Sciatic nerve (tissue), 2 donors: Measurements from ENCODE around the gene PLCL2. TPM values are rescaled to one million over a fixed set of nuclear protein-coding genes. Genes with fewer than 3 reads are reported as not detected.
A peak's percentile ranks its signal among the peaks of the same experiment; 100 is the strongest.
"Not testable (repeated sequence)": the region's sequence is repeated elsewhere in the genome, so short reads cannot be mapped to it uniquely, and the experiment has no call there.

Experiments used
- ATAC-seq: fragments of 200-7000 bp; cut with Tn5 transposase; one replicate; pipeline ENCODE4 v1.9.1; 2020; ENCODE audit warnings: mild to moderate bottlenecking, moderate library complexity
- DNase-seq: peaks from one replicate; pipeline ENCODE4 v3.0.0-alpha.2; 2020; ENCODE audit warnings: low spot score
- intact Hi-C: fragments of 100-400 bp; cut with DNase I; formaldehyde crosslinking; loops from one replicate; pipeline ENCODE4 v1.14.2; 2022
- total RNA-seq: library from RNA; stranded (reverse); fragmentation: NEBNext Ultra II Directional; extraction: Animal tissue kit (Norgen Biotek cat#: 25700); gene quantifications from one replicate; pipeline ENCODE4 v1.2.1, GENCODE V29; 2021
- donor health status: DM: no; HTN: no; CAD: no.
- donor health status: DM: no; HTN: no; CAD: no.

PLCL2 gene
- total RNA-seq, 1 donor from 2014 or later = 33.5 TPM

DNA sequence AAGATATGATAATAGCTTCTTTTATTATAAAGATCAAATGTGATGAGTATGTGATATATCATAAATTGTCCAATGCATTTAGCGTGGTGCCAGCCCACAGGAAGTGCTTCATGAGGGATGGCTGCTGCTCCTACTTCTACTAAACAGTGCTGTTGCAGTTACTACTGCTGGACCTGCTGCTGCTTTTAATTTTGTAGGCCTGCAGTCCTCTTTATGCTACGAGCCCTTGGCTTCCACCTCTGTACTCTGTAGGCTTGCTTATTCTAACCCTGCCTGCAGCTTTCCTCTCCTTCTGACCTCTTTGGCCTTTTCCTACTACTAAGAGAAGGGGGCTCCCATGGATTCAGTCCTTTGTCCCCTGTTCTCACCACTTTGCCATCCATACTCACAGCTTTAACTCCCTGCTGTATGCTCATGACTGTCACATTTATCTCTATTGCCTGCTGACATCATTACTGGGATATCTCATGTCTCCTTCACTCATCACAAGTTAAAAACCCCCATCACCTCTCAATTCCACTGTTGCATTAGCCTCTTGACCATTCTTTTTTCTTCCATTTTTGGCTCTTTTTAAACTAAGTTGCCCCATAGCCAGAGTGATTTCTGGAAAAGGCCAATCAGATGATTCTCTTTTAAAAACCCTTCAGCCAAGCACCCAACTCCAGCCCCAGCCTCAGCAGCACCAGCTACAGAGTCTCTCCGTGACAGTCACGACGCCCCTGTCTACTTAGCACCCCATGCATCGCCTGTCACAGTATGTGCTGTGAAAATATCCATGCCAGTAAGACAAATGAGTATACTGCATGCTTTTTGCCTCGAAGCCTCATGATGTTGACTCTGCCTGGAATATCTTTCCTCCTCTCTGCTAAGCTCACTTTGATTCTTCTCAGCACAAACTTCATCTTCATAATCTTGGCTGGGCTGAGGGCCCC lies 56.3 kb downstream of the PLCL2 start:
- DNase-seq = no peak
- no peak for ATAC-seq
- intact Hi-C loops = no loop called here

DNA sequence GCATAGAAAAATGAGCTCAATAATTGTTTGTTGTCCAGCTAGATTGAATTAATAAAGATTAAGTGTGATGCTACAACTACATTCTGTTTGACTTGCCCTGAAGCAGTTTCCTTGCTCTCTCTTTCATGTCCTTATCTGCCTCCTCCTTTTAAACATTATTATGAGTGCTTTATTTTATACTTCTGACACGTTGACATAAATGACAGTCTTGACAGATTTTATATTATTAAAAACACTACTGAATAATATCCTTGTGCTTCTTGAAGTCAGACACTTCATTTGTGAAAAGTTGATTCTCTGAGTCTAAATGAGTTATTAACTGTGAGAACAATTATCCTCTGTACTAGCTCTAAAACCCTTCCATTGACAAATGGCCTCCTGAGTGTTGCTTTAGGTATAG lies 58.2 kb downstream of the PLCL2 start:
- intact Hi-C loops = no loop called here
- ATAC-seq (no peak), DNase-seq (no peak)

DNA sequence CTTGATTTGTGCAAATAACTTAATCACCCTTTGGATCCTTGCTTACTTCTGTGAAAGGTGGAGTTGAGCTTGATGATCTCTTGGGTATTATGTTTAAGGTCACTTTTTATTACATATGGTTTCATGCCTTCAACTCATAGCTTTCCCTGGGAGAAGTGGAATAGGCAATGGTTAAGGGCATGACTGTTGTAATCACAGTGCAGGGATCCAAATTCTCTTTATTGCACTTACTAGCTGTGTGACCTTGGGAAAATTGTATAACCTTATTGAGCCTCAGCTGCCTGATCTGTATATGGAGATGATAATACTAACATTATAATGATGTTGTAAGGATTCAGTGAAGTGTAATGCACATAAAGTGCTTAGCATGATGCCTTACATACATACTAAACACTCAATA lies 59.1 kb downstream of the PLCL2 start:
- ATAC-seq (no peak), DNase-seq (no peak)
- intact Hi-C loops = no loop called here

DNA sequence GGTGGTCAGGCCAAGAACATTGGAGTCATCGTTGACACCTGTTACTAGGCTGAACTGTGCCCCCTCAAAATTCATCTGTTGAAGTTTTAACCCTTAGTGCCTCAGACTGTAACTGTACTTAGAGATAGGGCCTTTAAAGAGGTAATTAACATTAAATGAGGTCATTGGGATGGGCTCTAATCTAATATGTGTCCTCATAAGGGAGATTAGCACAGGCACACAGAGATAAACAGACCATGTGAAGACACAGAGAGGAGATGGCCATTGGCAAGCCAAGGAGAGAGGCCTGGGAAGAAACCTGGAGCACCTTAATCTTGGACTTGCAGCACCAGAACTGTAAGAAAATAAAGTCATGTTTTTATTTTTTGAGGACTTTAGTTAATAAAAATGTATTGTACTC lies 59.6 kb downstream of the PLCL2 start:
- DNase-seq = no peak
- intact Hi-C loops = no loop called here
- no peak for ATAC-seq

DNA sequence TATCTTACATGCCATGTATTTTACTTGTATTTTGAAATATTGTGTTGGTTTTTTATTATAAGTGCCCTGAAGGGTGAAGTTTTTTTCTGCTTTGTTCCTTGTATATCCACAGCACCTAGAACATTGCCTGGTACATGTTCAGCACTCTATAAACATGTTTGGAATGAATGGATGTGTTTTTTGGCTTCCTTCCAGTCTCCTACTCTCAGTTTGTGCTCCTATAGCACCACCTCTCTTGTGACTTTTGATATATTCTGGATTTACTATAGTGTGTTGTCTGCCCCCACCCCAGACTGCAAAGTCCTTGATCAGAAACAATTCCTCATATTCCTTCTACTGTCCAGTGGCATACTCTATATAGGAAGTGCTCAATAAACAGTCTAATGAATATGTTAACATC lies 60.6 kb downstream of the PLCL2 start:
- intact Hi-C loops = no loop called here

DNA sequence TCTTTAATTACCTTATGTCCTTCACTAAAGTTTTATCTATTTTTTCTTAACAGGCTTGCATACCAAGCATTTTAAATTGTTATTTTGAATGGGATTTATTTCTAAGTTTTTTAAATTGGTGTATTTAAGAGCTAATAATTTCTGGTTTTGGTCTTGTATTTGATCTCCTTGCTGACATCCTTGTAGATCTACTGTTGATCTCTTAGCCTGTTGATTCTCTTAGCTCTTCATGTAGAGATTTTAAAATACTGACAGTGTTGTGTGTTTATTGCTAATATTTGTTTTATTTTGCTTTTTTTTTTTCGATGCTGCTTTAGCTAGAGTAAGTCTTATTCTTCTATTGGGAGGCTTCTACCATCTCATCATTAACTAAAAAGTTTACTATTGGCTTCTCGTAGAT lies 65.5 kb downstream of the PLCL2 start:
- no peak for ATAC-seq
- DNase-seq = no peak
- intact Hi-C loops = no loop called here

More for the DNA sequence above, 60.6 kb downstream of the PLCL2 start:
- ATAC-seq (no peak), DNase-seq (no peak)

DNA sequence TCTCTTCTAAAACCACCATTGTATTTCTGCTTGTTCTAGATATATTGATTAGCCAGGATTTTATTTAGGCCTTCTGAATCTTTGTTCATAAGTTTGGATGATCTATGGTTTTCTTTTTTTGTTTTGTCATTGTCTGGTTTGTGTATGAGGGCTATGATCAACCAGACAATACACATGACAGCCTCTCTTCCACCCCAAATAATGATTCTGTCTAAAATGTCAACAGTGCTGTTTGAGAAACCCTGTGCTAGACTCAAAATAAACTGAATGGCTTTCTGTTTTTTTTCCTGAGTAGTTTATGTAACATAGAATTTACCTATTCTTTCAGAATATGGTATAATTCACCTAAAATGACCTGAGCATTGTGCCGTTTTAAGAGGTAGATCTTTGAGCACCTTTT lies 66.1 kb downstream of the PLCL2 start:
- DNase-seq = no peak
- intact Hi-C loops = no loop called here
- no peak for ATAC-seq

DNA sequence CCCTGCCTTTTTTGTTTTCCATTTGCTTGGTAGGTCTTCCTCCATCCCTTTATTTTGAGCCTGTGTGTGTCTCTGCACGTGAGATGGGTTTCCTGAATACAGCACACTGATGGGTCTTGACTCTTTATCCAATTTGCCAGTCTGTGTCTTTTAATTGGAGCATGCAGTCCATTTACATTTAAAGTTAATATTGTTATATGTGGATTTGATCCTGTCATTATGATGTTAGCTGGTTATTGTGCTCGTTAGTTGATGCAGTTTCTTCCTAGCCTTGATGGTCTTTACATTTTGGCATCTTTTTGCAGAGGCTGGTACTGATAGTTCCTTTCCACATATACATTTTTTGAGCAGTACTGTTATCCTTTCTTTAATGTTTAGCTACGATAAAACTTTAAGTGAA lies 73.1 kb downstream of the PLCL2 start:
- intact Hi-C loops, DNase-seq, ATAC-seq: not testable (repeated sequence)

DNA sequence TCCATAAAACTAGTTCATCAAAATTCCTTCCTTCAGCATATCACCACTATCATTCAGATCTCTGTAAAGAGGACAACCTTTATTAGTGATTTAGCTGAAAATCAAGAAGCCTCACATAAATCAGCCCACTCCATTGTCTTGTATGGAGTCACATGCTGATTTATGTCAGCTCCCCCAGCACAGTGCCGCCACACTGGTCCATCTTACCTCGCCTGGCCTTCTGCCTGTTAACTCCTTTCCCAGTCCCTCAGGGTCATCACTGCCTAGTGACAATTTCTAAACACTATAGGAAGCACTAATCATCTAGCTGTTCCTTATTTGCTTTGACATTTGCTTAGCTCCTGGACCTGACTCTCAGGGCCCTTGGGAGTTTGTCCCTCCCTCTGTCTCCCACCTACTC lies 75.4 kb downstream of the PLCL2 start:
- DNase-seq (no peak), ATAC-seq (no peak)
- intact Hi-C loops = no loop called here

DNA sequence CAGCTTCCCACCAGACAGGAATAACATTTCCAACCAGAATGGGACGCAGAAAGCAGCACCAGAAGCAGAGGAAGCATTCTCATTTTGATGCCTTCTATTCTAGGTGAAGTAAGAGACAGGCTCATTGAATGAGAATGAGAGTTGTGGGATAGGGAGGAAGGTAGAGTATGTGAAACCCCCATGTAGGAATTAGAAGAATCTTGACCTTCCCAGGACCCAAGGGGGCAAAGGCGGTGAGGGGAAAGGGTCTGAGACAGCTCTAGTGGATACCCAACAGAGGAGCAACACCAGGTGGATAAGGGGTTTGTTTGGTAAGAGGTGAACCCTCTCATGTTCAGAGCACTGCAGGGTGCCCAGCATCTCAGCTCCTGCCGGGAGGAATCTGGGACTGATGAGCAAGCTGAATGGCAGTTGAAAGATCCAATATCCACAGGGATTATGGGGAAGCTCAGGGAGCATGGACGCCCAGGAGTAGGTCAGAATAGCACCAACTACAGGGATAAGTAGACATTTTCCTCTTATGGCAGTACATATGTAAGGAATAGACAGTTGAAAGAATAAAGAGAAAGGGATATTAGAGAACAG lies 77.0 kb downstream of the PLCL2 start:
- intact Hi-C loops = no loop called here

DNA sequence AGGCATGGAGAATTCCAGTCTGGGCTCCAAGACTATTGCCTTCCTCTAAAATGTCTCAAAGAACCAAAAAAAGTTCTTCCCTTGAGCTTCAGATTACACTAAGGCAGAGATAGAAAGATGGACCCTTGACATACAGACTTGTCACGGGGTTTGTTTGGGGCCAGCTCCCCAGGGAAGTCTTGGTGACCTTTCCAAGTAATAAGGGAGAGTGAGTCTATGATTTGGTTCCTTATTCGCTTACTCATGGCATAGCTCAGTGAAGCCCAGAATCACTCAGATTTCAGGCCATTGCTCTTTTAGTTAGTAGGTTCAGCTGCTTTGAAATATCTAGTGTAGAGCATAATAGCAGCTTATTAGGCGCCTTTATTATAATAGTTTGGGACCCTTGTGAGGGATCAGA lies 90.3 kb downstream of the PLCL2 start:
- DNase-seq (no peak), ATAC-seq (peak; percentile 44)
- intact Hi-C loops = no loop called here

More for the DNA sequence above, 77.0 kb downstream of the PLCL2 start:
- DNase-seq (no peak), ATAC-seq (no peak)

DNA sequence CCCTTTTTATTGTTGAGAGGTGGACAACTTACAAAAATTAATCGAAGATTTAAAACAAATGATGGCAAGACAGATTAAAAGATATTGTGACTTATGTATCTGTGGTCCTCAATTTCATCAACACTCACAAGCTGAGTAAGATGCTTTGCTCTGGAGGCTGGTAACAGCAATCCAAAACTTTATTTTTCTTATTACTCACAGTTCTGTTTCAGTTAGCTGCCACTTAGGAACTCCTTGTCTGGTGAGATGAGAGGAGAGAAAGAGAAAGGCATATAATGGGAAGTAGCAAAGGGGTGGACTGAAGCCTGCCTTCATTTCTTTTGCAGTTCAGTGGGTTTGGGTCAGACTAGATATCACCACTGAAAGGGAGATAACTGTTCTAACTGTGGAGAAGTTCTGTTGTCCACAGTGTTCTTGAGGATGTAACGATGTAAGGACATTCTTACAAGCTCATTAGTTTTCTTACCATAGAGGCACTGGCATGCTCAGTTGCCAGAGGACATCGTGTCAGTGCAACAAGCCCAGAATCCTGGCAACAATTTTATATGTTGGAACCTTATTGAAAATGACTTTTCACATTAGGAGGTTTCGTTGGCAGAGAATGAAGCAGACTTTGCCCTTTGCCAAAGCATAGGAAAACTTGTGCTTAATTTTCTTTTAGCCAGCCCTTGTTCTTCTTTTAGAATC lies 93.6 kb downstream of the PLCL2 start:
- no peak for ATAC-seq
- intact Hi-C loops = no loop called here
- DNase-seq = no peak

DNA sequence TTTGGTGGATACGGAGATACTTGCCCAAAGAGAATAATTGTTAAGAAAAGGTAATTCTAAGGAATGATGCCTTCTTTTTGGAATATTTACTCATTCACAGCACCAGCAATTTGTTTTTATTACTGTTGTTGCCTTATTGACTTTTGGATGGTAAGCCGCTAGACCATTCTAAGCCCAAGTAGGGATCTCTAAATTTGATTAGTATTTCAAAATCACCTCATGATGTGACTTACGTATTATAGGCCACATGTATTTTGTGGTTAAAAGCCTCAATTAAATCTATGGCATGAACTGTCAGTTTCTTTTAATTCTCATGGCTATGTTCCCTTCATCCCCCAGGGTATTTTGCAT lies 94.1 kb downstream of the PLCL2 start:
- intact Hi-C loops = no loop called here
- no peak for DNase-seq
- no peak for ATAC-seq

DNA sequence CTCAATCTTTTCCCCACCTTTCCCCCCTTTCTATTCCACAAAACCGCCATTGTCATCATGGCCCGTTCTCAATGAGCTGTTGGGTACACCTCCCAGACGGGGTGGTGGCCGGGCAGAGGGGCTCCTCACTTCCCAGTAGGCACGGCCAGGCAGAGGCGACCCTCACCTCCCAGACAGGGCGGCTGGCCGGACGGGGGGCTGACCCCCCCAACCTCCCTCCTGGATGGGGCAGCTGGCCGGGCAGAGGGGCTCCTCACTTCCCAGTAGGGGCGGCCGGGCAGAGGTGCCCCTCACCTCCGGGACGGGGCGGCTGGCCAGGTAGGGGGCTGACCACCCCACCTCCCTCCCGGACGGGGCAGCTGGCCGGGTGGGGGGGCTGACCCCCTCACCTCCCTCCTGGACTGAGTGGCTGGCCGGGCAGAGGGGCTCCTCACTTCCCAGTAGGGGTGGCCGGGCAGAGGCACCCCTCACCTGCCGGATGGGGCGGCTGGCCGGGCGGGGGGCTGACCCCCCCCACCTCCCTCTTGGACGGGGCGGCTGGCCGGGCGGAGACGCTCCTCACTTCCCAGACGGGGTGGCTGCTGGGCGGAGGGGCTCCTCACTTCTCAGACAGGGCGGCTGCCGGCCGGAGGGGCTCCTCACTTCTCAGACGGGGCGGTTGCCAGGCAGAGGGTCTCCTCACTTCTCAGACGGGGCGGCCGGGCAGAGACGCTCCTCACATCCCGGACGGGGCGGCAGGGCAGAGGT lies 95.2 kb downstream of the PLCL2 start:
- intact Hi-C loops, DNase-seq, ATAC-seq: not testable (repeated sequence)

DNA sequence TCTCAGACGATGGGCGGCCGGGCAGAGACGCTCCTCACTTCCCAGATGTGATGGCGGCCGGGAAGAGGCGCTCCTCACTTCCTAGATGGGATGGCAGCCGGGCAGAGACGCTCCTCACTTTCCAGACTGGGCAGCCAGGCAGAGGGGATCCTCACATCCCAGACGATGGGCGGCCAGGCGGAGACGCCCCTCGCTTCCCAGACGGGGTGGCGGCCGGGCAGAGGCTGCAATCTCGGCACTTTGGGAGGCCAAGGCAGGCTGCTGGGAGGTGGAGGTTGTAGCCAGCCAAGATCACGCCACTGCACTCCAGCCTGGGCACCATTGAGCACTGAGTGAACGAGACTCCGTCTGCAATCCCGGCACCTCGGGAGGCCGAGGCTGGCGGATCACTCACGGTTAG lies 95.8 kb downstream of the PLCL2 start:
- intact Hi-C loops, DNase-seq, ATAC-seq: not testable (repeated sequence)

DNA sequence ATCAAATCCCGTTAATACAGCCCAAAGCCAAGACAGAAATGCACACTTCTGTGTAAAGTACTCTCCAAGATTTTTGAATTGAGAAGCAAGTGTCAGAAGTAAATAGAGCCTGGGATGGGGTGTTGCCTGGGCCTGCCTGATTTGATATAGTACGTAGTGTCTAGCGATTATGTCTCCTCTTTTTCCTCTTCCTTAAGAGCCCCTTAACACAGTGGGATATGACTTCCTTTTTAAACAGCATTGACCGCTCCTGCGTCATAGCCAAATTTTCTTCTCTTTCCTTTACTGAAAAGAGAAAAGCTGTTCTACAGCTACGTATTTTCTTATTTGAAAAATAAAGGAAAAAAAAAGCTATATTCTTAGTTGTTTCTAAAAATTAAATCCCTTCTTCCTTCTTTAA lies 97.7 kb downstream of the PLCL2 start:
- no peak for ATAC-seq
- no peak for DNase-seq
- intact Hi-C loops = no loop called here

DNA sequence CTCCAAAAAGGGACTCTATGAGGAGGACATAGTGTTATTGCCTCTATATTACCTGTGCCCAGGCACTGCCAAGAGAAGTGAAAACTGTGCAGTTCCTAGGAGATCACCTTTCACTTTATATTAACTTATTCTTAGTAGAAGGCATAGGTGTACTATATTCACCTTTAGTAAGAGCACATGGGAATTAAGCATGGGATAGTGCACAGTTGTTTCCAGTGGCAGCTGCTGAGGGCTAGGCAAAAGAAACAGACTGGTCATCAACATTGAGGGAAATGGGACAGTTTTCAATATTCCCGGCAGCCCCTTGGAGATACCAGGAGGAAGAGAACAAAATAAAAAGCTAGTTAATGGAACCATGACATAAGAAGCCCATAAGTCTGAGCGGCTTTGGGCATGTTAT lies 100.9 kb downstream of the PLCL2 start:
- intact Hi-C loops = no loop called here
- ATAC-seq (no peak), DNase-seq (no peak)

DNA sequence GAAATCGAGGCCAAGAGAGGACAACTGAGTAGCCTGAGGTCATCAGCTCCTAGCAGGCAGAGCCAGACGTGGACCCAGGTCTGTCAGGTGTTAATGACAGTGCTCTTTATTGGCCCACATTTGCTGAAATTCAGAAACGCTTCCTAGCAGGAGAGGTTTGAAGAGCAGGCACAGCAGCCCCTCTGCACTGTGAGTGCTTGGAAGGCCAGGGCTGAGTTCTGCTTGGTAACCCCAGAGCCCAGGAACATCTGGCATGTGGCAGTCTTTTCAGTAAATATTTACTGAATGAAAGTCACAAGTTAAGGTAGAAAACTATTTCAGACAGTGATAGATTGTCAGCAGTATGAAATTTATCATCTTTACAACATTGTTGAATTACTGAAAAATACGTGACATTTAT lies 102.4 kb downstream of the PLCL2 start:
- ATAC-seq (no peak), DNase-seq (no peak)
- intact Hi-C loops = no loop called here

DNA sequence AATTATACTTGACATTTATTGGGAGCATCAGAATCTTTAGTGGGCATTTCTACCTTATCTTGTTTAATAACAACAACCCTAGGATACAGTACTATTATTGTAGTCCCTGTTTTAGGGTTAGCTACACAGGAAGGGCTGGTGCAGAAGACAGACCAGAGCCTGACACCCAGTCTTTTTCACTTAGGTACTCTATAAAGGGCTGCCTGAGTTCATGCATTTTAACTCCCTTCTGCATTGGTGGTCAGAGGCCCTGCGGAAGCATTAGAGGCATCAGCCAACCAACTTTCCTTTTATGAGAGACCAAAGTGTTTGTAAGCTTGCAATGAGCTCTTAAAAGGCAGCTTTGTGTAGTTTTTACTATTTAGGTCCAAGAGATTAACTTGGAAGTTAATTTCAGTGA lies 105.4 kb downstream of the PLCL2 start:
- ATAC-seq = no peak
- no peak for DNase-seq
- intact Hi-C loops = no loop called here
